ENCODE results near the gene CEP120. TPM values are rescaled to one million over a fixed set of nuclear protein-coding genes. Genes with fewer than 3 reads are reported as not detected.
A peak's percentile ranks its signal among the peaks of the same experiment; 100 is the strongest.

CEP120 gene
- total and polyA plus RNA-seq, 2 of the 4 experiments (the other 2 are of a cell fraction) = 6.7 to 46.1 TPM

GRCh38 chr5:123439709-123440108, 16.5 kb upstream of the CEP120 start:
- DNase-seq (no peak), ATAC-seq (ENCODE audit: low read depth) (no peak)
- CTCF ChIA-PET = no interaction called here
- BruUV-seq (replicated peaks) = no TSS peak
- in situ Hi-C loops (cut with MboI; ENCODE audit: low sequenced_read_pairs) = no loop called here
- POLR2A ChIA-PET (ENCODE audit: unreplicated experiment) = no interaction called here
- no peak for TF ChIP-seq NFE2L2 (IDR thresholded peaks at IDR 0.05; ENCODE audit: low read depth, low read length)
- no peak for TF ChIP-seq CTCF (conservative IDR thresholded peaks at IDR 0.05; ENCODE audit: low read depth, low read length)
- no peak for TF ChIP-seq RFX5 (IDR thresholded peaks at IDR 0.05; ENCODE audit: low read depth, low read length)
- no peak overlapping the region for H3K4ac ChIP-seq (ENCODE audit: low read depth, low read length)
- H3K79me1 ChIP-seq (ENCODE audit: low read depth in 1 of 2, low read length in 2 of 2) = no peaks in the 10 kb centered on the region
- H3K14ac ChIP-seq (replicated peaks; ENCODE audit: low read depth, low read length) = no peak overlapping the region
- H2BK120ac ChIP-seq (ENCODE audit: low read depth, low read length) = no peak overlapping the region
- no peak overlapping the region for H4K91ac ChIP-seq (ENCODE audit: insufficient read depth, low read depth, low read length)
- WGBS, 2 experiments (ENCODE audit: extremely low coverage in 2 of 2, insufficient read length in 1 of 2) = no CpG with 5 or more reads among the region's 5 CpGs
- H3K36me3 ChIP-seq (ENCODE audit: control insufficient read depth, insufficient read depth, low read length) = no peaks in the 10 kb centered on the region
- H4K20me1 ChIP-seq (ENCODE audit: insufficient read depth, low read length) = no peaks in the 10 kb centered on the region
- H3K4me3 ChIP-seq (ENCODE audit: insufficient read depth, low read depth, low read length) = no peak overlapping the region
- H3K9ac ChIP-seq (ENCODE audit: low read depth, low read length) = no peak overlapping the region
- H3K18ac ChIP-seq (ENCODE audit: low read depth, low read length) = no peak overlapping the region
- no peak overlapping the region for H2AK9ac ChIP-seq (replicated peaks; ENCODE audit: low read depth, low read length, poor library complexity)
- no peak overlapping the region for H2AFZ ChIP-seq (replicated peaks; ENCODE audit: low read length, poor library complexity)
- H2BK20ac ChIP-seq (ENCODE audit: low read depth, low read length) = 0 out of 2 replicates have a peak overlapping the region, but pooled peaks have one; percentile 9
- no peaks in the 10 kb centered on the region for H3K27me3 ChIP-seq (ENCODE audit: control insufficient read depth, insufficient read depth, low read length)
- no peak overlapping the region for H3K56ac ChIP-seq (ENCODE audit: extremely low read depth, insufficient read depth, low read length)
- no peak overlapping the region for H2AK5ac ChIP-seq (ENCODE audit: low read depth, low read length)
- no peak overlapping the region for H3K27ac ChIP-seq (ENCODE audit: insufficient read depth, low read length)
- intact Hi-C loops (cut with micrococcal nuclease) = no loop called here
- H3K9me1 ChIP-seq (ENCODE audit: insufficient read depth, low read length) = peaks cover 2% of the 10 kb centered on the region; the same call in 1 of the 2 replicates
- no peak overlapping the region for H4K5ac ChIP-seq (ENCODE audit: low read depth, low read length)
- no peak overlapping the region for H3K4me2 ChIP-seq (ENCODE audit: low read depth, low read length)
- H3K4me1 ChIP-seq (ENCODE audit: control insufficient read depth, insufficient read depth, low read length) = no peaks in the 10 kb centered on the region
- H2BK15ac ChIP-seq (ENCODE audit: low read depth, low read length) = no peak overlapping the region
- no peaks in the 10 kb centered on the region for H3K9me3 ChIP-seq (ENCODE audit: control insufficient read depth, insufficient read depth, low read length)
- H2BK5ac ChIP-seq (ENCODE audit: low read depth, low read length, poor library complexity, severe bottlenecking) = no peak overlapping the region
- H3K23ac ChIP-seq (ENCODE audit: low read depth, low read length) = no peak overlapping the region
- no peak overlapping the region for H4K8ac ChIP-seq (ENCODE audit: low read depth in 2 of 2, low read length in 2 of 2)
- dilution Hi-C loops (cut with HindIII; ENCODE audit: low sequenced_read_pairs, unreplicated experiment) = no loop called here

All from IMR-90 (cell line).